Measurements from ENCODE around the gene TMEM97.
A peak's percentile ranks its signal among the peaks of the same experiment; 100 is the strongest.

Gene TMEM97

DNA sequence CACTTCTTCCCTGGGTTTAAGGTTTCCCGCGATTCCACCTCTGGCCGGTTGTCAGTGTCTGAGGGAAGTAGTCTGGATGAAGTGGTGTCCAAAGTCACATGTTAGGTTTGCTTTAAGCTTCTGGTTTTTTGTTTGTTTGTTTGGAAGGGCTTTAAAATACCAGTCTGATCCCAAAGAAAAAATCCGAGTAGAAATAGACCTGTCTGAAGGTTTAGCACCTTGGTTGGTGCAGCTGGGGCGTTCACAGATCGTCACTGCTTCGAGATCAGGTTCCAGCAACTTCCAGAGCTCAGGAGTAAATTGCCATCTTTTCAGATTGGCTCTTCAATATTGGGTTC lies 567 bp downstream of the TMEM97 start:
- peak overlapping the region; percentile 82 for H3K4me3 ChIP-seq (ENCODE audit: low read depth, low read length)
- TF ChIP-seq, protein P1, sequence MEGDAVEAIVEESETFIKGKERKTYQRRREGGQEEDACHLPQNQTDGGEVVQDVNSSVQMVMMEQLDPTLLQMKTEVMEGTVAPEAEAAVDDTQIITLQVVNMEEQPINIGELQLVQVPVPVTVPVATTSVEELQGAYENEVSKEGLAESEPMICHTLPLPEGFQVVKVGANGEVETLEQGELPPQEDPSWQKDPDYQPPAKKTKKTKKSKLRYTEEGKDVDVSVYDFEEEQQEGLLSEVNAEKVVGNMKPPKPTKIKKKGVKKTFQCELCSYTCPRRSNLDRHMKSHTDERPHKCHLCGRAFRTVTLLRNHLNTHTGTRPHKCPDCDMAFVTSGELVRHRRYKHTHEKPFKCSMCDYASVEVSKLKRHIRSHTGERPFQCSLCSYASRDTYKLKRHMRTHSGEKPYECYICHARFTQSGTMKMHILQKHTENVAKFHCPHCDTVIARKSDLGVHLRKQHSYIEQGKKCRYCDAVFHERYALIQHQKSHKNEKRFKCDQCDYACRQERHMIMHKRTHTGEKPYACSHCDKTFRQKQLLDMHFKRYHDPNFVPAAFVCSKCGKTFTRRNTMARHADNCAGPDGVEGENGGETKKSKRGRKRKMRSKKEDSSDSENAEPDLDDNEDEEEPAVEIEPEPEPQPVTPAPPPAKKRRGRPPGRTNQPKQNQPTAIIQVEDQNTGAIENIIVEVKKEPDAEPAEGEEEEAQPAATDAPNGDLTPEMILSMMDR (IDR thresholded peaks at IDR 0.05; ENCODE audit: insufficient read depth, low read length, missing control alignments), result no peak
- CTCF ChIA-PET, result interaction anchor here (0.8 to 2.9 kb wide), 8 partner anchors 9 to 90 kb away, joined by 3 to 14 read pairs (median 4); partner anchors contain the start of genes IFT20 and TNFAIP1
- POLR2A ChIA-PET, result no interaction called here
- no peak for DNase-seq (ENCODE audit: low read depth, low spot score)

DNA sequence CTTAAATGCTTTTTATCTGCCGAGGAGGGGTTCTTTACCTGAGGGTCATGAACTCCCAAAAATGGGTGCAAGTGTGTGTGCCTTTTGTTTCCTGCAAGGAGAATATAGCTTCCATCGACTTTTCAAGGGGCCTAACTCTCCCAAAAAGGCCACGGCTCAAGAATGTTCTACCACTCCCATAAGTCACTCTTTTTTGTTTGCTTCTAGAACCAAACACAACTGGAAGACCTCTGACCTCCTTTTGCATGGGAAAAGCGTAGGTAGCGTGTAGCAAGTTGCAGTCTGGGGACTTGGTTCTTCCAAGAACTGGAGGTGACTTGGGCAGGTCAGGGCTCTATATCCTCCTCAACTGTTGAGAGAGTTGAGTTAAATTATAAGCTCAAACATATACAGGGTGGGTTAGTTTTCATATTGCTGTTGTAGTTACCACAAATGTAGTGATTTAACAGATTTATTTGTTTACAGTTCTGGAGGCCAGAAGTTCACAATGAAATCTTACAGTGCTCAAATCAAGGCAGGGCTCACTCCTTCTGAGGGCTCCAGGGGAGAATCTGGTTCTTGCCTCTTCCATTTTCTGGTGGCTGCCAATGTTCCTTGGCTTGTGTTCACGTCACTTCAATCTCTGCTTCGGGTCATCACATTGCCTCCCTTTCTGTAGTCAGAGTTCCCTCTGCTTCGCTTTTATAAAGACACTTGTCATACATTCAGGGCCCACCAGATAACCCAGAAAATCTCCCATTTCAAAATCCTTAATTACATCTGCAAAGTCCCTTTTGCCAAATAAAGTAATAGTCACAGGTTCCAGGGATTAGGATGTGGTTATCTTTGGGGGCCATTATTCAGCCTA lies 1.4 kb downstream of the TMEM97 start:
- TF ChIP-seq, protein P1 (IDR thresholded peaks at IDR 0.05; ENCODE audit: insufficient read depth, low read length, missing control alignments), result no peak
- CTCF ChIA-PET, result interaction anchor here (0.8 to 2.9 kb wide), 9 partner anchors 8 to 91 kb away, joined by 3 to 14 read pairs (median 4); partner anchors contain the start of genes IFT20 and TNFAIP1
- POLR2A ChIA-PET, result no interaction called here
- no peak for DNase-seq (ENCODE audit: low read depth, low spot score)
- H3K4me3 ChIP-seq (ENCODE audit: low read depth, low read length), result peak overlapping the region; percentile 82; the same call in 1 of the 2 replicates

GRCh38 chr17:28324267-28324745 lies 5.3 kb downstream of the TMEM97 start:
- TF ChIP-seq, protein P1 (IDR thresholded peaks at IDR 0.05; ENCODE audit: insufficient read depth, low read length, missing control alignments), result no peak
- POLR2A ChIA-PET, result no interaction called here
- CTCF ChIA-PET, result interaction anchor here (1.8 kb wide), 1 partner anchor 72 kb away, joined by 5 read pairs; no protein-coding TSS in a partner anchor
- no peak overlapping the region for H3K4me3 ChIP-seq (ENCODE audit: low read depth, low read length)
- no peak for DNase-seq (ENCODE audit: low read depth, low spot score)

DNA sequence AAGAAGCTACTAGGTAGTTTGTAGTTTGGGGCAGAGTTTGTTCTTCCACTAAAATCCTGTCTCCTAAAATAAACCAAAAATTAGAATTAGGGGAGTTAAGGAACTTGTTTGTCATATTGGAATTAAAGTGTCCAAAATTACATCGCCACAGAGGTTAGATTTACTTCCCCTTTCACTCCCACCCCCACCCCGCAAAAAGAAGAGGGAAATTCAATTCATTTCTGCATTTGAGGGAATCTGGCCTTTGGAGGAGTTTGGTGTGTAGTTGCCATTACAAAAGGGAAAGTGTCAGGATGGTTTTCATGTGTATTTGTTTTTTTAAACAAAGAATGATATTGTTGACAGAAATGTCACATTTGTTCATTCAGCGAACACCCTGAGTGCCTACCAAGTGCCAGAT lies 5.8 kb downstream of the TMEM97 start:
- no peak overlapping the region for H3K4me3 ChIP-seq (ENCODE audit: low read depth, low read length)
- CTCF ChIA-PET, result interaction anchor here (1.0 to 1.8 kb wide), 2 partner anchors 73 to 431 kb away, joined by 4 to 5 read pairs; no protein-coding TSS in a partner anchor
- POLR2A ChIA-PET, result no interaction called here
- DNase-seq (ENCODE audit: low read depth, low spot score), result no peak
- TF ChIP-seq, protein P1 (IDR thresholded peaks at IDR 0.05; ENCODE audit: insufficient read depth, low read length, missing control alignments), result no peak

DNA sequence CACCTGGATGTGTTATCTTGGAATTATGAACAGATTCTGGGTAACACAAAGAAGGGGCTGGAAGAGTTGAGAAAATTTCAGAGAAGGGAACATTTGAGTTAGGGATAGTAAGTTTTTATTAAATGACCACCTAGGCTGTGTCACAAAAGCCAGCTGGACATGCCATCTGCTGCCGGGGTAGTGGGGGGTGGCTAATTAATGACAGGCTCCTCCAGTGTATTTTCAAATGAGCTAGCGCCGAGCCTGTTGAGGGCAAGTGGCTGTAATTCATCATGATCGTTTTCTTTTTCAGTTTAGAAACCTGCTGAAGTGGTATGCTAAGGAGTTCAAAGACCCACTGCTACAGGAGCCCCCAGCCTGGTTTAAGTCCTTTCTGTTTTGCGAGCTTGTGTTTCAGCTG lies 6.2 kb downstream of the TMEM97 start:
- H3K4me3 ChIP-seq (ENCODE audit: low read depth, low read length), result no peak overlapping the region
- POLR2A ChIA-PET, result no interaction called here
- TF ChIP-seq, protein P1 (IDR thresholded peaks at IDR 0.05; ENCODE audit: insufficient read depth, low read length, missing control alignments), result no peak
- CTCF ChIA-PET, result interaction anchor here (1.0 to 1.8 kb wide), 3 partner anchors 12 to 431 kb away, joined by 4 to 5 read pairs (median 4); no protein-coding TSS in a partner anchor
- DNase-seq (ENCODE audit: low read depth, low spot score), result no peak

DNA sequence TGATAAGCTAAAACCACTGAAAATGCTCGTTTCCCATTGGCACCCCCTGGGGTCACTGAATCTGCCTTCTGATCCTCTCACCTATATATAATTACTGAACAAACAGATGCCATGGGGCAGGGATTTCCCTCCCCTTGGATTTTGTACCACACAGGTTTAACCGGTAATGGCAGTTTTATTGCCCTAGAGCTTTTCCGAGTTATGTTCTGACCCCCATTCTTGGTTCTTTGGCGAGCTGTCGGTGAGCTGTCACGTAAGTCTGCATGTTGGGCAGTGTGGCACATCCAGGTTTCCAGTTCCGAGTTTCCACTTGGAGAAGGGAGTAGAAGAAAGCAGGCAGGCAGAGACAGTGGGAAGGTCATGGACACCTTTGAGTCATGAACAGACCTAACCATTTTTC lies 7.1 kb downstream of the TMEM97 start:
- TF ChIP-seq, protein P1 (IDR thresholded peaks at IDR 0.05; ENCODE audit: insufficient read depth, low read length, missing control alignments), result no peak
- DNase-seq (ENCODE audit: low read depth, low spot score), result no peak
- ChIA-PET CTCF (interaction anchor here (0.6 to 1.2 kb wide), 3 partner anchors 8 to 43 kb away, joined by 3 to 4 read pairs (median 3); no protein-coding TSS in a partner anchor), POLR2A (no interaction called here)
- no peak overlapping the region for H3K4me3 ChIP-seq (ENCODE audit: low read depth, low read length)
